NCI-H774 (cell line): ENCODE results near the gene SEPHS1.
A peak's percentile ranks its signal among the peaks of the same experiment; 100 is the strongest.
"Not testable (repeated sequence)": the region's sequence is repeated elsewhere in the genome, so short reads cannot be mapped to it uniquely, and the experiment has no call there.

Source experiments
- DNase-seq: peaks from one replicate; lab custom pipeline; 2025; lab: John Stamatoyannopoulos, UW

SEPHS1 gene

GRCh38 chr10:13348216-13349017 lies at the start of gene SEPHS1:
Gene SEPHS1, minus strand, starts transcription at chr10:13348293. Its CDS starts 3,343 bp downstream, at chr10:13344950.
- DNase-seq, result peak; percentile 78

DNA sequence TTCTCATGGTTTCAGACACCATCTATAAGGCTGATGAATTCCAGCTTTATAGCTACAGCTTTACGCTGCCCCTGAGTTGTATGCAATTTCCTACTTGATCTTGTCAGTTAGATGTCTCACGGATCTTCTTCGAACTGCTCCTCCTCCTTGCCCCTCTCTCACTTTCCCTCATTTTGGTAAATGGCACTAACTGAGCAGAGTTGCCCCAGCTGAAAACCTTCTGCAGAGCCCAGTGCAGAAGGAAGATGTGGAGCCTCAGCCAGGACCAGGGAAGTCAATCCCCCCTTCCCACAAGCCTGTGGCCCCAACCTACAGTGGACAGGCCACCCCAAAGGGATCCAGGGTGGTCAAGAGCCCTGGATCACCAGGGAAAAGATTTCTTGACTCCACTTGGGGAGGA lies 49.0 kb upstream of the SEPHS1 start:
- no peak for DNase-seq

DNA sequence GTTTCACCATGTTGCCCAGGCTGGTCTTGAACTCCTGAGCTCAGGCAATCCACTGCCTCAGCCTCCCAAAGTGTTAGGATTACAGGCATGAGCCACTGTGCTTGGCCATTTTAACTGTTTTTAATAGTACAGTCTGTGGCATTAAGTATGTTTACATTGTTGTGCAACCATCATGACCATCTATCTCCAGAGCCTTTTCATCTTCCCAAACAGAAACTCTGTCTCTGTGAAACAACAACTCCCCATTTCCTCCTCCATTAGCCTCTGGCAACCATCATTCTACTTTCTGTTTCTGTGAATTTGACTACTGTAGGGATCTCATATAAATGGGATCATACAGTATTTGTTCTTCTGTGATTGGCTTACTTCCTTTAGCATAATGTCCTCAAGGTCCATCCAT lies 48.3 kb upstream of the SEPHS1 start:
- DNase-seq, result no peak

GRCh38 chr10:13395540-13395939 lies 47.4 kb upstream of the SEPHS1 start:
- no peak for DNase-seq

DNA sequence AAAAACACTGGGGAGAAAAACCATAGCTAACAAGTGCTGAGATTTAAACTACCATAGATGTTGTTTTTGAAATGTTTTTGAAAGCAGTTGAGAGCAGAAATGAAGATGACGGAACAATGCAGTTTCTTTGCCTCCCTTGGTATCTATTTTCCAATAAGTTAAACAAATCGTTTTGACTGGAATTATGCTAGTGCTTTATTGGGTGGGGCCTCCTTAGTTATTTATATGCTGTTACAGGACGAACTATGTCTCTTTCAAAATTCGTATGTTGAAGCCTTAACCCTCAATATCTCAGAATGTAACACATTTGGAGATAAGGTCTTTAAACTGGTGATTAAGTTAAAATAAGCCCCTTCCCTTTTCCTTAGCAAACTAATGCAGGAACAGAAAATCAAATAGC lies 45.5 kb upstream of the SEPHS1 start:
- DNase-seq, result no peak

- DNase-seq, result no peak
Measured at GRCh38 chr10:13392701-13393100, 44.6 kb upstream of the SEPHS1 start.

GRCh38 chr10:13390604-13391522 lies 42.8 kb upstream of the SEPHS1 start:
- peak; percentile 2 for DNase-seq

DNA sequence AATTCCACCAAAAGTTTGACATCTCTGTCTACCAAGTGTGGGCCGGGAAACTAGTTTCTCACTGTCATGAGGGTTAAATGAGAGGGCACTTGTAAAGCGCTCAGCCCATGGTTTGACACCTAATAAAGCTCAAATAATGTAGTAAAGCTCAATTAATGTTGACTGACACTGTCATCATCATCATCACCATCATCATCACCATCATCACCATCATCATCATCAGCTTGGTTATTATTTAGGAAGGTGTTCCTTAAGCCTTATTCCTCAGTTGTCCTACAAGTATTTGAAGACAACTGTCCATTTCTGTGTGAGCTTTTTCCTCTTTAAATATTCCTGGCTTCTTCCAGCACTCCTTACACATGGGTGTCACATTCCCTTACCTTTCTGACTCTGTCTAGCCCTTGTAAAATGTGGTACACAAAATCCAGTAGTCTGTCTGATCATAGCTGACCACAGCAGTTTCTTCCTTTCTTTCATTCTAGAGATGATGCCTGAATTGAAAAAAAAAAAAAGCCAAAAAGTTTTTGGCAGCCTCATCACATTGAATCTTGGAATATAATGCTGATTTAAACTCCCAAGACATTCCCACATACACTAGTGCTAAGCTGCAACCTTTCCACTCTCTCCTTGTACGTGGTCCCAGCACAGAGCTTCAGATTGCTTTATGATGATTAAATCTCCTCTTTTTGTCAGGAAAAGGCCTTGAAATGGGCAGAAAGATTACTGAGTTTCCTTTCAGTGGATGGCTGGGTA lies 40.6 kb upstream of the SEPHS1 start:
- DNase-seq, result no peak

GRCh38 chr10:13386021-13386420 lies 37.9 kb upstream of the SEPHS1 start:
- no peak for DNase-seq

- DNase-seq, result no peak
Measured at GRCh38 chr10:13383399-13383761, 35.3 kb upstream of the SEPHS1 start.

- peak; percentile 14 for DNase-seq
Measured at GRCh38 chr10:13382703-13383398, 34.8 kb upstream of the SEPHS1 start.

GRCh38 chr10:13379061-13379460 lies 31.0 kb upstream of the SEPHS1 start:
- not testable (repeated sequence) for DNase-seq

- DNase-seq, result no peak
Measured at GRCh38 chr10:13376746-13377145, 28.7 kb upstream of the SEPHS1 start.

DNA sequence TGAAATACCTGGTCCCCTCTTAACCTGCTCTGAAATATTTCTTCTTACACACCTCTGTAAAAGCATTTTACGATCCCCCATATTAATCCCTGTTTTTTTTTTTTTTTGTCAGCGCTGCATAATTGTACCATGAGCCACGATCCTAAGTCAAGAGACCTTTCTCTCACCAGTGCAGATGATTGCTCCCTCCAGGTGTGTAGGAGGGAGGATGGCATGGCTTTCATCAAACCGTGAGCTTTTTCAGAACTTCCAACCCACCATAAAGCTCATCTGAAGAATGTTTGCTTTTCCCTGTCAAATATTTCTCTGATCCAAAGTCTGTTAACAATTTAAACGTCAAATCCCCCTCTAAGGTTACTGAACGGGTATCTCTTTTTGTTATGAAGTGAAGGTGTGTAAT lies 28.2 kb upstream of the SEPHS1 start:
- DNase-seq, result no peak

- no peak for DNase-seq
Measured at GRCh38 chr10:13375791-13376190, 27.7 kb upstream of the SEPHS1 start.

- no peak for DNase-seq
Measured at GRCh38 chr10:13373644-13374043, 25.6 kb upstream of the SEPHS1 start.

- no peak for DNase-seq
Measured at GRCh38 chr10:13372524-13372923, 24.4 kb upstream of the SEPHS1 start.

DNA sequence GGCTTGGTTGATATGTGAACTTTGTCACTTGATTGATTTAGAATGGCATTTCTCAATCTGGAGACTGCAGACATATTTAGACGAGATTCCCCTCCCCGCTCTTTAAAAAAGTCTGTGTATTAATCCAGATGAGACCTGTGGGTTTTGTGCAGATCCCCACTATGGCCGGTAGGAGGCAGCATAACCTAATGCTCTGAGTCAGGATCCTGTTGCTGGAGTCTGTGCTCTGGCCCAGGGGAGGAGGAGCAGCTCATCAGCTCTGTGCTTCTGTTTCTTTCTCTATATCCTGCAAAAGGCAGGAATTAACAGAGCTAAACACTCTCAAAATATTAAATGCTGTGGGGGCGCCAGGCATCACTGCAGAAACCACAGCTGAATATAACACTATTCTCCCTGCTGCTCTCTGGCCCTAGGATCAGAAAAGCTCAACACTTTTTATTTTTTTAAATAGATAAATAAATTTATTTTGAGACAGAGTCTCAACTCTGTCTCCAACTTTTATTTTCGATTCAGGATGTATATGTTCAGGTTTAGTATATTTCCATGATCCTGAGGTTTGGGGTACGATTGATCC lies 23.9 kb upstream of the SEPHS1 start:
- DNase-seq, result peak; percentile 80

GRCh38 chr10:13366891-13367290 lies 18.8 kb upstream of the SEPHS1 start:
- DNase-seq, result no peak

GRCh38 chr10:13365831-13366230 lies 17.7 kb upstream of the SEPHS1 start:
- DNase-seq, result no peak

DNA sequence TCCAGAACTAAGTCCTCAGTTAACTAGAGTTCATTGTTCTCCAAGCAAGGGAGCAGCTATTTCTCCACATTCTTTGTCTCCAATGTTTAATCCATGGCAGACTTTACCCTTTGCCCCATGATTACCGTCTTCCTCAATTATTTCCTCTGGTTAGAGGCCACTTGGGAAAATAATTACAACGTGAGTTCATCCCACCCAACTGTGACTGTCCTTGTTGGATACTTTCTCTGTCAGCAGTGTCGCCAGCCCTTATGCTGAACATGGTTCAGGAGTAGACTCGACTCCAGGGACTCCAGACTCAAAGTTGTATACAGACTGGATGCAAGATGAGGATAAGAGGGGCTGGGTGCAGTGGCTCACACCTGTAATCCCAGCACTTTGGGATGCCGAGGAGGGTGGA lies 17.1 kb upstream of the SEPHS1 start:
- no peak for DNase-seq
